AG20443 (cell line): Measurements from ENCODE around the gene NACA.
"Not testable (repeated sequence)": the region's sequence is repeated elsewhere in the genome, so short reads cannot be mapped to it uniquely, and the experiment has no call there.

Experiments
- DNase-seq: peaks from one replicate; pipeline ENCODE4 v3.0.0; 2012; ENCODE audit warnings: low spot score, mixed read lengths

Gene NACA

GRCh38 chr12:56724972-56725722 lies at the start of gene NACA:
Gene NACA (minus strand): TSS chr12:56725299. CDS start chr12:56724521, 778 bp downstream.
- peak; percentile 98 for DNase-seq

GRCh38 chr12:56773113-56773512 lies 48.0 kb upstream of the NACA start:
- DNase-seq, result no peak

- DNase-seq, result no peak
These were observed 47.5 kb upstream of the NACA start for GRCh38 chr12:56772625-56773024.

- no peak for DNase-seq
These were observed 44.8 kb upstream of the NACA start for GRCh38 chr12:56769868-56770267.

- no peak for DNase-seq
These were observed 43.3 kb upstream of the NACA start for GRCh38 chr12:56768424-56768823.

- DNase-seq, result no peak
These were observed 41.4 kb upstream of the NACA start for GRCh38 chr12:56766535-56766934.

- peak; percentile 39 for DNase-seq
These were observed 38.9 kb upstream of the NACA start for GRCh38 chr12:56763753-56764657.

- DNase-seq, result no peak
These were observed 36.7 kb upstream of the NACA start for GRCh38 chr12:56761812-56762211.

GRCh38 chr12:56760460-56760859 lies 35.4 kb upstream of the NACA start:
- no peak for DNase-seq

- no peak for DNase-seq
These were observed 34.3 kb upstream of the NACA start for GRCh38 chr12:56759263-56759908.

GRCh38 chr12:56758728-56759262 lies 33.7 kb upstream of the NACA start:
- DNase-seq, result no peak

- DNase-seq, result not testable (repeated sequence)
These were observed 32.9 kb upstream of the NACA start for GRCh38 chr12:56757971-56758370.

- no peak for DNase-seq
These were observed 28.5 kb upstream of the NACA start for GRCh38 chr12:56753566-56753965.

- DNase-seq, result peak; percentile 99
These were observed 26.9 kb upstream of the NACA start, which contains the start of gene PRIM1 for GRCh38 chr12:56751712-56752598. Gene PRIM1 (minus strand): TSS chr12:56752323. CDS start chr12:56752298, 25 bp downstream.

- DNase-seq, result not testable (repeated sequence)
These were observed 25.5 kb upstream of the NACA start for GRCh38 chr12:56750596-56750995.

GRCh38 chr12:56749853-56750252 lies 24.8 kb upstream of the NACA start:
- no peak for DNase-seq

GRCh38 chr12:56749359-56749758 lies 24.3 kb upstream of the NACA start:
- DNase-seq, result no peak

- DNase-seq, result no peak
These were observed 3.2 kb upstream of the NACA start for GRCh38 chr12:56728139-56728861.

- DNase-seq, result not testable (repeated sequence)
These were observed 1.1 kb upstream of the NACA start for GRCh38 chr12:56726196-56726675.

- DNase-seq, result no peak
These were observed 614 bp upstream of the NACA start for GRCh38 chr12:56725723-56726102.

GRCh38 chr12:56724701-56724971 lies 463 bp downstream of the NACA start:
- DNase-seq, result no peak
